HepG2 (cell line): ENCODE results near the gene SCUBE2. TPM values are rescaled to one million over a fixed set of nuclear protein-coding genes. Genes with fewer than 3 reads are reported as not detected.

Source experiments
- ATAC-seq: fragments of 200-7000 bp; cut with Tn5 transposase; 3 replicates; pipeline ENCODE4 v1.9.1; 2020; ENCODE audit warnings: mild to moderate bottlenecking, moderate library complexity
- BruUV-seq: library from RNA; stranded (reverse); fragments of 400-500 nt; replicated peaks from 2 replicates; lab custom pipeline; 2021; lab: Mats Ljungman, UMichigan
- CTCF ChIA-PET: fragments of 300-600 bp; formaldehyde crosslinking; extraction: SDS; loops from one replicate; lab custom pipeline; 2021; ENCODE audit warnings: low total read pairs, inconsistent platforms, low intra/inter-chr PET ratio; lab: Yijun Ruan, JAX
- POLR2A ChIA-PET: fragments of 350-600 bp; sonication (Branson Sonifier 250); formaldehyde crosslinking; loops from one replicate; lab custom pipeline; 2020; ENCODE audit warnings: antibody characterized with exemption, inconsistent platforms; lab: Yijun Ruan, JAX
- DNase-seq: peaks from one replicate; pipeline ENCODE4 v3.0.0-alpha.2; 2015; ENCODE audit warnings: low spot score
- FAIRE-seq: peaks from 3 replicates; lab custom pipeline; 2011; peaks lifted over from hg19 to GRCh38; lab: Jason Lieb, UNC
- H2AFZ ChIP-seq: one replicate; pipeline ENCODE4 v1.6.1; 2011; ENCODE audit warnings: low read length, inconsistent platforms
- H3K27ac ChIP-seq: fragments of 300-600 bp; 3 replicates; pipeline ENCODE4 v1.8.0; 2011; ENCODE audit warnings: mixed run types, mild to moderate bottlenecking, mixed read lengths, low read length, inconsistent platforms; ENCODE audit not compliant: insufficient read depth; ENCODE audit errors: extremely low read length
- H3K27me3 ChIP-seq, 2 experiments: fragments of 200-600 bp in 1 of 2; 2 replicates in 1 of 2; 3 replicates in 1 of 2; pipeline versions ENCODE4 v1.6.0 to v1.8.0; 2011; ENCODE audit warnings: low read length in 2 of 2, mild to moderate bottlenecking in 2 of 2, moderate library complexity in 2 of 2, inconsistent platforms in 1 of 2; ENCODE audit not compliant: insufficient read depth in 2 of 2, control insufficient read depth in 1 of 2
- H3K36me3 ChIP-seq, 2 experiments: fragments of 200-600 bp in 1 of 2; replicated peaks in 1 of 2; 2 replicates in 1 of 2; 3 replicates in 1 of 2; pipeline versions ENCODE4 v1.5.1 to v1.8.0; 2011; ENCODE audit warnings: low read length in 2 of 2, inconsistent platforms in 1 of 2; ENCODE audit not compliant: insufficient read depth in 2 of 2, control insufficient read depth in 1 of 2
- H3K4me1 ChIP-seq: 2 replicates; pipeline ENCODE4 v1.5.1; 2012; ENCODE audit warnings: low read length, inconsistent platforms; ENCODE audit not compliant: insufficient read depth
- H3K4me2 ChIP-seq: 2 replicates; pipeline ENCODE4 v1.6.0; 2011; ENCODE audit warnings: low read depth, low read length, inconsistent platforms
- H3K4me3 ChIP-seq, 3 experiments: fragments of 200-600 bp in 1 of 3; sonication (generic), shearing (Covaris generic) in 1 of 3; replicated peaks in 1 of 3; 2 replicates each; pipeline ENCODE4 v1.5.1; 2011 to 2016; ENCODE audit warnings: low read length in 3 of 3, inconsistent platforms in 2 of 3, low read depth in 2 of 3, mild to moderate bottlenecking in 2 of 3, control low read depth in 1 of 3, mixed read lengths in 1 of 3; ENCODE audit not compliant: insufficient read depth in 1 of 3
- H3K79me2 ChIP-seq: one replicate; pipeline ENCODE4 v1.6.1; 2011; ENCODE audit warnings: low read length, inconsistent platforms; ENCODE audit not compliant: insufficient read depth
- H3K9ac ChIP-seq: 2 replicates; pipeline ENCODE4 v1.6.0; 2011; ENCODE audit warnings: mild to moderate bottlenecking, low read depth, low read length, inconsistent platforms; ENCODE audit not compliant: insufficient read depth
- H3K9me3 ChIP-seq: 2 replicates; pipeline ENCODE4 v1.5.1; 2012; ENCODE audit warnings: mild to moderate bottlenecking, low read length
- H4K20me1 ChIP-seq: 2 replicates; pipeline ENCODE4 v1.6.0; 2011; ENCODE audit warnings: inconsistent platforms, mild to moderate bottlenecking, low read length, moderate library complexity; ENCODE audit not compliant: insufficient read depth
- ARID5B ChIP-seq: IDR thresholded peaks from 2 replicates; pipeline ENCODE4 v1.4.0; 2020; ENCODE audit warnings: mild to moderate bottlenecking, missing genetic modification reagents
- ATF5 ChIP-seq: sonication (generic); formaldehyde crosslinking; IDR thresholded peaks from 2 replicates; pipeline ENCODE4 v1.4.0; 2020; ENCODE audit warnings: mild to moderate bottlenecking, low read depth, missing genetic modification reagents
- HDAC6 ChIP-seq: fragments of 200-600 bp; sonication (generic); IDR thresholded peaks from 2 replicates; pipeline ENCODE4 v1.7.0; 2017; ENCODE audit warnings: mild to moderate bottlenecking, antibody characterized with exemption, low read length, low read depth
- KLF12 ChIP-seq: sonication (generic); formaldehyde crosslinking; IDR thresholded peaks from 2 replicates; pipeline ENCODE4 v1.4.0; 2020; ENCODE audit warnings: missing genetic modification reagents, borderline replicate concordance
- NR2F6 ChIP-seq, 2 experiments: IDR thresholded peaks; 2 replicates each; pipeline ENCODE4 v1.6.1; 2016; ENCODE audit warnings: antibody characterized with exemption in 1 of 2, mild to moderate bottlenecking in 1 of 2
- PRPF4 ChIP-seq: fragments of 200-400 bp; formaldehyde crosslinking; IDR thresholded peaks from 2 replicates; pipeline ENCODE4 v1.6.1; 2016; ENCODE audit warnings: low read length, low read depth; ENCODE audit not compliant: poor library complexity, severe bottlenecking
- SALL2 ChIP-seq: sonication (generic); formaldehyde crosslinking; IDR thresholded peaks from 2 replicates; pipeline ENCODE4 v1.8.1; 2023; ENCODE audit warnings: mild to moderate bottlenecking, missing genetic modification reagents, inconsistent platforms
- SIN3A ChIP-seq: IDR thresholded peaks from 2 replicates; pipeline ENCODE4 v1.6.1; 2011; ENCODE audit warnings: low read depth, mild to moderate bottlenecking, control low read depth, low read length, borderline replicate concordance
- SIX4 ChIP-seq: sonication (generic); formaldehyde crosslinking; IDR thresholded peaks from 2 replicates; pipeline ENCODE4 v1.4.0; 2020; ENCODE audit warnings: missing genetic modification reagents
- SMARCC2 ChIP-seq: fragments of 450-650 bp; IDR thresholded peaks from 2 replicates; pipeline ENCODE4 v1.6.1; 2017; ENCODE audit warnings: antibody characterized with exemption, mild to moderate bottlenecking
- SOX6 ChIP-seq, 2 experiments: fragments of 450-650 bp in 1 of 2; sonication (generic) in 1 of 2; formaldehyde crosslinking in 1 of 2; IDR thresholded peaks; 2 replicates each; pipeline versions ENCODE4 v1.4.0 to v1.6.1; 2017 to 2020; ENCODE audit warnings: antibody characterized with exemption in 1 of 2, mild to moderate bottlenecking in 1 of 2, missing genetic modification reagents in 1 of 2
- SP1 ChIP-seq, 2 experiments: fragments of 450-650 bp in 1 of 2; sonication (generic) in 1 of 2; formaldehyde crosslinking in 1 of 2; IDR thresholded peaks; 2 replicates each; pipeline versions ENCODE4 v1.4.0 to v1.6.1; 2016 to 2020; ENCODE audit warnings: missing genetic modification reagents in 1 of 2
- SSRP1 ChIP-seq: IDR thresholded peaks from 2 replicates; pipeline ENCODE4 v1.6.1; 2016; ENCODE audit warnings: control low read depth
- ZFY ChIP-seq: sonication (generic); formaldehyde crosslinking; IDR thresholded peaks from 2 replicates; pipeline ENCODE4 v1.4.0; 2020; ENCODE audit warnings: missing genetic modification reagents
- ZNF232 ChIP-seq: sonication (generic); formaldehyde crosslinking; IDR thresholded peaks from 2 replicates; pipeline ENCODE4 v1.4.0; 2020; ENCODE audit warnings: missing genetic modification reagents, borderline replicate concordance
- ZNF563 ChIP-seq: sonication (generic); formaldehyde crosslinking; IDR thresholded peaks from 2 replicates; pipeline ENCODE4 v1.8.0; 2022; ENCODE audit warnings: mild to moderate bottlenecking, moderate library complexity, missing genetic modification reagents
- ZNF569 ChIP-seq: sonication (generic); formaldehyde crosslinking; IDR thresholded peaks from 2 replicates; pipeline ENCODE4 v1.5.0; 2020; ENCODE audit warnings: mild to moderate bottlenecking, missing genetic modification reagents, moderate library complexity, borderline replicate concordance
- WGBS: methylation state at CpG from one replicate; pipeline ENCODE4 v1.1.6; 2017; ENCODE audit warnings: low lambda C conversion rate; 5-methylcytosine and 5-hydroxymethylcytosine counted together
- in situ Hi-C: cut with HindIII; loops from 2 replicates; pipeline ENCODE4 v1.10.0; 2017; ENCODE audit warnings: low pct_unique_long_range_greater_than_20kb; ENCODE audit not compliant: extremely low pct_ligation_motif_present
- intact Hi-C: fragments of 100-400 bp; cut with micrococcal nuclease; formaldehyde crosslinking; loops from one replicate; pipeline ENCODE4 v1.10.0; 2022; ENCODE audit not compliant: unreplicated experiment
- polyA plus RNA-seq, 8 experiments: library from polyadenylated mRNA; depleted of rRNA in 3 of 8; stranded (reverse) in 7 of 8; unstranded in 1 of 8; fragments of >200 nt; fragmentation: Illumina TruSeq in 4 of 8; extraction: Trizol in 4 of 8; gene quantifications; 2 replicates each; pipeline versions ENCODE4 v1.2.1 to v1.2.3, GENCODE V29; 2011 to 2016; ENCODE audit warnings: low read depth in 4 of 8, missing spikeins in 1 of 8, mixed read lengths in 1 of 8; ENCODE audit not compliant: insufficient read depth in 1 of 8
- total RNA-seq, 5 experiments: library from RNA; depleted of rRNA; stranded (reverse); fragments of >200 nt; fragmentation: Illumina TruSeq; extraction: Trizol; gene quantifications; 2 replicates each; pipeline ENCODE4 v1.2.3, GENCODE V29; 2016; ENCODE audit warnings: low read depth in 1 of 5
- TF ChIP-seq, protein P1 (sequence below): sonication (generic); formaldehyde crosslinking; IDR thresholded peaks from 2 replicates; pipeline ENCODE4 v1.8.0; 2023; ENCODE audit warnings: mild to moderate bottlenecking, missing genetic modification reagents
- TF ChIP-seq, protein P2 (sequence below): IDR thresholded peaks from 2 replicates; pipeline ENCODE4 v1.6.1; 2016; ENCODE audit warnings: missing compliant biosample characterization, missing genetic modification reagents, borderline replicate concordance

The SCUBE2 gene
- total and polyA plus RNA-seq, 2 of the 13 experiments (the other 11 are each of a cell fraction or from before 2014, with no cell fraction given) = 0.09 TPM; not detected in 1

DNA sequence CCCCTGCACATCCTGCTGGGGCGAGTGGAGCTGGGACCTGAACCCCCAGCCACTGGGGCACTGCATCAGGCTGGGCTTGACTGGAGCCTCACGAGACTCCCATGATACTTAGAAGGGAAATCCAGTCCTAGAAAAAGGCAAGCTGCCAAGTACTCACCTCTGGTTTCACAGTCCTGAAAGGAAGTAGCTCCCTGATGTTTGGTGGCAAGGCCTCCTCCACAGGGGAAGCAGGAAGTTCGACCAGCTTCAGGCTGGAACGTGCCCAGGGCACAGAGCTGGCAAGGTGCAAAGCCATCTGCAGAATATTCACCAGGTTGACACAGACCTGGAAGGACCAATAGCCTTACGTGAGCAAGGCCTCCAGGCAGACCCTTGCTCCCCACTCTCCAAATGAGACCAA, 60.8 kb downstream of the SCUBE2 start:
- H3K4me3 ChIP-seq = no peak overlapping the region
- no peaks in the 10 kb centered on the region for H3K36me3 ChIP-seq
- DNase-seq (no peak), ATAC-seq (no peak), FAIRE-seq (no peak)
- H3K4me1 ChIP-seq = no peaks in the 10 kb centered on the region
- H3K79me2 ChIP-seq = no peaks in the 10 kb centered on the region
- H3K9ac ChIP-seq = no peak overlapping the region
- ChIA-PET POLR2A (no interaction called here), CTCF (no interaction called here)
- in situ Hi-C loops = no loop called here
- H3K27ac ChIP-seq = no peak overlapping the region
- peaks cover 0 to 6% of the 10 kb centered on the region in 2 experiments; a peak in 3 of 5 replicates for H3K27me3 ChIP-seq
- no peaks in the 10 kb centered on the region for H4K20me1 ChIP-seq
- H3K9me3 ChIP-seq = no peaks in the 10 kb centered on the region
- 0% methylated on average over 2 of the region's 5 CpGs for WGBS
- BruUV-seq = no TSS peak
- H3K4me2 ChIP-seq = no peak overlapping the region
- H2AFZ ChIP-seq = no peak overlapping the region
- intact Hi-C loops = no loop called here
- no peak for TF ChIP-seq ATF5 (CRISPR knock-in tag)
- TF ChIP-seq SP1 (IDR thresholded peaks at IDR 0.05) = no peak
- no peak for TF ChIP-seq SP1 (CRISPR knock-in tag; IDR thresholded peaks at IDR 0.05)
- no peak for TF ChIP-seq SMARCC2
- TF ChIP-seq ZFY (CRISPR knock-in tag) = no peak
- no peak for TF ChIP-seq SOX6 (IDR thresholded peaks at IDR 0.05)
- TF ChIP-seq SOX6 (CRISPR knock-in tag; IDR thresholded peaks at IDR 0.05) = no peak
- TF ChIP-seq, protein P1, sequence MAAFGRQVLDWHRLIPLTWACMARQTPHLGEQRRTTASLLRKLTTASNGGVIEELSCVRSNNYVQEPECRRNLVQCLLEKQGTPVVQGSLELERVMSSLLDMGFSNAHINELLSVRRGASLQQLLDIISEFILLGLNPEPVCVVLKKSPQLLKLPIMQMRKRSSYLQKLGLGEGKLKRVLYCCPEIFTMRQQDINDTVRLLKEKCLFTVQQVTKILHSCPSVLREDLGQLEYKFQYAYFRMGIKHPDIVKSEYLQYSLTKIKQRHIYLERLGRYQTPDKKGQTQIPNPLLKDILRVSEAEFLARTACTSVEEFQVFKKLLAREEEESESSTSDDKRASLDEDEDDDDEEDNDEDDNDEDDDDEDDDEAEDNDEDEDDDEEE (CRISPR knock-in tag) = no peak
- TF ChIP-seq SALL2 (CRISPR knock-in tag) = no peak
- no peak for TF ChIP-seq SIN3A
- no peak for TF ChIP-seq HDAC6
- no peak for TF ChIP-seq KLF12 (CRISPR knock-in tag)
- no peak for TF ChIP-seq SSRP1
- no peak for TF ChIP-seq SIX4 (CRISPR knock-in tag)
- no peak for TF ChIP-seq ZNF563
- no peak for TF ChIP-seq ZNF232
- no peak for TF ChIP-seq NR2F6 (IDR thresholded peaks at IDR 0.05)
- TF ChIP-seq NR2F6 (CRISPR knock-in tag; IDR thresholded peaks at IDR 0.05) = no peak
- TF ChIP-seq ARID5B (CRISPR knock-in tag) = no peak
- no peak for TF ChIP-seq PRPF4
- no peak for TF ChIP-seq ZNF569 (CRISPR knock-in tag)
- TF ChIP-seq, protein P2, sequence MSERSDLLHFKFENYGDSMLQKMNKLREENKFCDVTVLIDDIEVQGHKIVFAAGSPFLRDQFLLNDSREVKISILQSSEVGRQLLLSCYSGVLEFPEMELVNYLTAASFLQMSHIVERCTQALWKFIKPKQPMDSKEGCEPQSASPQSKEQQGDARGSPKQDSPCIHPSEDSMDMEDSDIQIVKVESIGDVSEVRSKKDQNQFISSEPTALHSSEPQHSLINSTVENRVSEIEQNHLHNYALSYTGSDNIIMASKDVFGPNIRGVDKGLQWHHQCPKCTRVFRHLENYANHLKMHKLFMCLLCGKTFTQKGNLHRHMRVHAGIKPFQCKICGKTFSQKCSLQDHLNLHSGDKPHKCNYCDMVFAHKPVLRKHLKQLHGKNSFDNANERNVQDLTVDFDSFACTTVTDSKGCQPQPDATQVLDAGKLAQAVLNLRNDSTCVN (CRISPR knock-in tag) = no peak
